Loucy (cell line): ENCODE data around the gene VKORC1.

Source experiments
- H2AFZ ChIP-seq: fragments of 200-600 bp; sonication (generic); 2 replicates; pipeline ENCODE4 v1.6.0; 2016; ENCODE audit warnings: antibody characterized with exemption, mild to moderate bottlenecking, low read length, moderate library complexity
- H3F3A ChIP-seq: fragments of 200-600 bp; 2 replicates; pipeline ENCODE4 v1.6.0; 2016; ENCODE audit warnings: antibody characterized with exemption, low read depth, mild to moderate bottlenecking
- H3K27me3 ChIP-seq: fragments of 200-600 bp; sonication (generic); 2 replicates; pipeline ENCODE4 v1.6.1; 2014; ENCODE audit warnings: low read length, mild to moderate bottlenecking; ENCODE audit not compliant: insufficient read depth, poor library complexity, severe bottlenecking
- H3K36me3 ChIP-seq: fragments of 200-600 bp; sonication (generic); 2 replicates; pipeline ENCODE4 v1.6.1; 2016; ENCODE audit warnings: low read length; ENCODE audit not compliant: insufficient read depth
- H3K4me1 ChIP-seq: fragments of 200-600 bp; sonication (generic); 2 replicates; pipeline ENCODE4 v1.5.1; 2014; ENCODE audit warnings: low read length, mild to moderate bottlenecking; ENCODE audit not compliant: insufficient read depth, poor library complexity, severe bottlenecking
- H3K4me2 ChIP-seq: fragments of 200-600 bp; sonication (generic); 2 replicates; pipeline ENCODE4 v1.6.0; 2014; ENCODE audit warnings: antibody characterized with exemption, low read length, low read depth, mild to moderate bottlenecking; ENCODE audit not compliant: poor library complexity, severe bottlenecking
- H3K4me3 ChIP-seq: fragments of 200-600 bp; sonication (generic); 2 replicates; pipeline ENCODE4 v1.5.1; 2014; ENCODE audit warnings: low read length, mild to moderate bottlenecking, mixed read lengths; ENCODE audit not compliant: poor library complexity, severe bottlenecking
- H3K79me2 ChIP-seq: fragments of 200-600 bp; sonication (generic); 2 replicates; pipeline ENCODE4 v1.6.1; 2014; ENCODE audit warnings: low read length; ENCODE audit not compliant: insufficient read depth
- H3K9ac ChIP-seq: fragments of 200-600 bp; sonication (generic); 2 replicates; pipeline ENCODE4 v1.6.0; 2014; ENCODE audit warnings: mild to moderate bottlenecking, low read depth, low read length, moderate library complexity; ENCODE audit not compliant: poor library complexity, severe bottlenecking
- H3K9me2 ChIP-seq: fragments of 200-600 bp; sonication (generic); replicated peaks from 2 replicates; pipeline ENCODE4 v1.6.1; 2016; ENCODE audit warnings: low read depth, low read length, mixed read lengths
- H3K9me3 ChIP-seq: fragments of 200-600 bp; sonication (generic); 2 replicates; pipeline ENCODE4 v1.6.1; 2014; ENCODE audit warnings: mild to moderate bottlenecking, antibody characterized with exemption, low read length, low read depth; ENCODE audit not compliant: insufficient read depth
- H4K20me1 ChIP-seq: fragments of 200-600 bp; sonication (generic); 2 replicates; pipeline ENCODE4 v1.6.0; 2014; ENCODE audit warnings: antibody characterized with exemption, low read length, mild to moderate bottlenecking; ENCODE audit not compliant: insufficient read depth, poor library complexity, severe bottlenecking
- EZH2phosphoT487 ChIP-seq: fragments of 200-600 bp; IDR thresholded peaks from 2 replicates; pipeline ENCODE4 v1.6.1; 2018; ENCODE audit warnings: antibody characterized with exemption, mild to moderate bottlenecking, moderate library complexity, borderline replicate concordance
- TF ChIP-seq, protein P1 (sequence below): fragments of 200-600 bp; sonication (generic); conservative IDR thresholded peaks from 2 replicates; pipeline ENCODE4 v1.5.1; 2014; ENCODE audit warnings: mild to moderate bottlenecking, antibody characterized with exemption, low read length

VKORC1 gene

GRCh38 chr16:31078597-31079341 lies 15.8 kb downstream of the VKORC1 start:
- no peak overlapping the region for H3K4me2 ChIP-seq
- H3K9me3 ChIP-seq: no peaks in the 10 kb centered on the region
- no peak overlapping the region for H2AFZ ChIP-seq
- H3K9ac ChIP-seq: no peak overlapping the region
- no peak overlapping the region for H3K4me3 ChIP-seq
- H3K79me2 ChIP-seq: peaks cover 57% of the 10 kb centered on the region
- peaks cover 54% of the 10 kb centered on the region for H4K20me1 ChIP-seq
- peaks cover 25% of the 10 kb centered on the region; the same call in 1 of the 2 replicates for H3K36me3 ChIP-seq
- H3K9me2 ChIP-seq: no peaks in the 10 kb centered on the region
- no peaks in the 10 kb centered on the region for H3K27me3 ChIP-seq
- peaks cover 12% of the 10 kb centered on the region for H3K4me1 ChIP-seq
- TF ChIP-seq, protein P1, sequence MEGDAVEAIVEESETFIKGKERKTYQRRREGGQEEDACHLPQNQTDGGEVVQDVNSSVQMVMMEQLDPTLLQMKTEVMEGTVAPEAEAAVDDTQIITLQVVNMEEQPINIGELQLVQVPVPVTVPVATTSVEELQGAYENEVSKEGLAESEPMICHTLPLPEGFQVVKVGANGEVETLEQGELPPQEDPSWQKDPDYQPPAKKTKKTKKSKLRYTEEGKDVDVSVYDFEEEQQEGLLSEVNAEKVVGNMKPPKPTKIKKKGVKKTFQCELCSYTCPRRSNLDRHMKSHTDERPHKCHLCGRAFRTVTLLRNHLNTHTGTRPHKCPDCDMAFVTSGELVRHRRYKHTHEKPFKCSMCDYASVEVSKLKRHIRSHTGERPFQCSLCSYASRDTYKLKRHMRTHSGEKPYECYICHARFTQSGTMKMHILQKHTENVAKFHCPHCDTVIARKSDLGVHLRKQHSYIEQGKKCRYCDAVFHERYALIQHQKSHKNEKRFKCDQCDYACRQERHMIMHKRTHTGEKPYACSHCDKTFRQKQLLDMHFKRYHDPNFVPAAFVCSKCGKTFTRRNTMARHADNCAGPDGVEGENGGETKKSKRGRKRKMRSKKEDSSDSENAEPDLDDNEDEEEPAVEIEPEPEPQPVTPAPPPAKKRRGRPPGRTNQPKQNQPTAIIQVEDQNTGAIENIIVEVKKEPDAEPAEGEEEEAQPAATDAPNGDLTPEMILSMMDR: no peak
- no peak for TF ChIP-seq EZH2phosphoT487
- H3F3A ChIP-seq: peaks cover 2% of the 10 kb centered on the region

- Histone ChIP-seq H3K9ac (no peak overlapping the region), H3K36me3 (peaks cover 19% of the 10 kb centered on the region; the same call in 1 of the 2 replicates), H3F3A (peaks cover 3% of the 10 kb centered on the region), H3K9me2 (no peaks in the 10 kb centered on the region), H3K4me3 (no peak overlapping the region), H3K27me3 (no peaks in the 10 kb centered on the region), H3K4me2 (no peak overlapping the region), H3K9me3 (no peaks in the 10 kb centered on the region), H3K79me2 (peaks cover 60% of the 10 kb centered on the region), H3K4me1 (peaks cover 12% of the 10 kb centered on the region), H2AFZ (no peak overlapping the region), H4K20me1 (peaks cover 46% of the 10 kb centered on the region)
- TF ChIP-seq, protein P1: no peak
- no peak for TF ChIP-seq EZH2phosphoT487
Measured at GRCh38 chr16:31077592-31078396, 16.8 kb downstream of the VKORC1 start.

DNA sequence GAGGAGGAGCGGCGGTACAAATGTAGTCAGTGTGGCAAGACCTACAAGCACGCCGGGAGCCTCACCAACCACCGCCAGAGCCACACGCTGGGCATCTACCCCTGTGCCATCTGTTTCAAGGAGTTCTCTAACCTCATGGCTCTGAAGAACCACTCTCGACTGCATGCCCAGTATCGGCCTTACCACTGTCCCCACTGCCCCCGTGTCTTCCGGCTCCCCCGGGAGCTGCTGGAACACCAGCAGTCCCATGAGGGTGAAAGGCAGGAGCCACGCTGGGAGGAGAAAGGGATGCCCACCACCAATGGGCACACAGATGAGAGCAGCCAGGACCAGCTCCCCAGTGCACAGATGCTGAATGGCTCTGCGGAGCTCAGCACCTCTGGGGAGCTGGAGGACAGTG lies 17.6 kb downstream of the VKORC1 start:
- H3K4me2 ChIP-seq: no peak overlapping the region
- H3K4me3 ChIP-seq: no peak overlapping the region
- peaks cover 11% of the 10 kb centered on the region for H3K4me1 ChIP-seq
- no peak overlapping the region for H3K9ac ChIP-seq
- no peaks in the 10 kb centered on the region for H3K9me2 ChIP-seq
- H3K36me3 ChIP-seq: peaks cover 19% of the 10 kb centered on the region; the same call in 1 of the 2 replicates
- H3K9me3 ChIP-seq: no peaks in the 10 kb centered on the region
- no peaks in the 10 kb centered on the region for H3K27me3 ChIP-seq
- TF ChIP-seq, protein P1: no peak
- no peak for TF ChIP-seq EZH2phosphoT487
- peaks cover 3% of the 10 kb centered on the region for H3F3A ChIP-seq
- peaks cover 47% of the 10 kb centered on the region for H4K20me1 ChIP-seq
- H3K79me2 ChIP-seq: peaks cover 64% of the 10 kb centered on the region
- H2AFZ ChIP-seq: no peak overlapping the region
